Loucy (cell line): Measurements from ENCODE around the gene ARHGAP15.

ENCODE experiments used
- H2AFZ ChIP-seq: fragments of 200-600 bp; sonication (generic); 2 replicates; pipeline ENCODE4 v1.6.0; 2016; ENCODE audit warnings: antibody characterized with exemption, mild to moderate bottlenecking, low read length, moderate library complexity
- H3F3A ChIP-seq: fragments of 200-600 bp; 2 replicates; pipeline ENCODE4 v1.6.0; 2016; ENCODE audit warnings: antibody characterized with exemption, low read depth, mild to moderate bottlenecking
- H3K27me3 ChIP-seq: fragments of 200-600 bp; sonication (generic); 2 replicates; pipeline ENCODE4 v1.6.1; 2014; ENCODE audit warnings: low read length, mild to moderate bottlenecking; ENCODE audit not compliant: insufficient read depth, poor library complexity, severe bottlenecking
- H3K36me3 ChIP-seq: fragments of 200-600 bp; sonication (generic); 2 replicates; pipeline ENCODE4 v1.6.1; 2016; ENCODE audit warnings: low read length; ENCODE audit not compliant: insufficient read depth
- H3K4me1 ChIP-seq: fragments of 200-600 bp; sonication (generic); 2 replicates; pipeline ENCODE4 v1.5.1; 2014; ENCODE audit warnings: low read length, mild to moderate bottlenecking; ENCODE audit not compliant: insufficient read depth, poor library complexity, severe bottlenecking
- H3K4me2 ChIP-seq: fragments of 200-600 bp; sonication (generic); 2 replicates; pipeline ENCODE4 v1.6.0; 2014; ENCODE audit warnings: antibody characterized with exemption, low read length, low read depth, mild to moderate bottlenecking; ENCODE audit not compliant: poor library complexity, severe bottlenecking
- H3K4me3 ChIP-seq: fragments of 200-600 bp; sonication (generic); 2 replicates; pipeline ENCODE4 v1.5.1; 2014; ENCODE audit warnings: low read length, mild to moderate bottlenecking, mixed read lengths; ENCODE audit not compliant: poor library complexity, severe bottlenecking
- H3K79me2 ChIP-seq: fragments of 200-600 bp; sonication (generic); 2 replicates; pipeline ENCODE4 v1.6.1; 2014; ENCODE audit warnings: low read length; ENCODE audit not compliant: insufficient read depth
- H3K9ac ChIP-seq: fragments of 200-600 bp; sonication (generic); 2 replicates; pipeline ENCODE4 v1.6.0; 2014; ENCODE audit warnings: mild to moderate bottlenecking, low read depth, low read length, moderate library complexity; ENCODE audit not compliant: poor library complexity, severe bottlenecking
- H3K9me2 ChIP-seq: fragments of 200-600 bp; sonication (generic); replicated peaks from 2 replicates; pipeline ENCODE4 v1.6.1; 2016; ENCODE audit warnings: low read depth, low read length, mixed read lengths
- H3K9me3 ChIP-seq: fragments of 200-600 bp; sonication (generic); 2 replicates; pipeline ENCODE4 v1.6.1; 2014; ENCODE audit warnings: mild to moderate bottlenecking, antibody characterized with exemption, low read length, low read depth; ENCODE audit not compliant: insufficient read depth
- H4K20me1 ChIP-seq: fragments of 200-600 bp; sonication (generic); 2 replicates; pipeline ENCODE4 v1.6.0; 2014; ENCODE audit warnings: antibody characterized with exemption, low read length, mild to moderate bottlenecking; ENCODE audit not compliant: insufficient read depth, poor library complexity, severe bottlenecking
- EZH2phosphoT487 ChIP-seq: fragments of 200-600 bp; IDR thresholded peaks from 2 replicates; pipeline ENCODE4 v1.6.1; 2018; ENCODE audit warnings: antibody characterized with exemption, mild to moderate bottlenecking, moderate library complexity, borderline replicate concordance
- TF ChIP-seq, protein P1 (sequence below): fragments of 200-600 bp; sonication (generic); conservative IDR thresholded peaks from 2 replicates; pipeline ENCODE4 v1.5.1; 2014; ENCODE audit warnings: mild to moderate bottlenecking, antibody characterized with exemption, low read length

The ARHGAP15 gene

DNA sequence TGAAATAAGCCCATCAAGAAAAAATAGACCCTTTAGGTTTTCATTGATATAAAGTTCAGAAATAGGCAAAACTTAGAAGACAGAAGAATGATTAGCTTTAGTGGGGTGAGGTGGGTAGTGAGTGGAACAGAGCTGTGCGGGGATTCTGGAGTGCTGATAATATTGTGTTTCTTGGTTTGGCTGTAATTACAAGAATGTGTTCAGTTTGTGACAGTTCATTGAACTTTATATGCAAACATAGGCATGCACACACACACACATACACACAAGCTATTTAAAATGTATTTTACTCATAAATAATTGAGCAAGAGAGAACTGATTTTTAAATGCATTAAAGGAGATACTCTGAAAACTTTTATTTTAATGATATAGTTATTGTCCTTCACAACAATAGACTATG is 17.1 kb downstream of the ARHGAP15 start:
- Histone ChIP-seq H3K4me1 (peaks cover 64% of the 10 kb centered on the region), H2AFZ (no peak overlapping the region), H3F3A (no peaks in the 10 kb centered on the region), H4K20me1 (peaks cover 99% of the 10 kb centered on the region), H3K9me2 (no peaks in the 10 kb centered on the region), H3K79me2 (peaks cover 100% of the 10 kb centered on the region), H3K9me3 (no peaks in the 10 kb centered on the region), H3K4me2 (no peak overlapping the region), H3K9ac (no peak overlapping the region), H3K4me3 (no peak overlapping the region), H3K27me3 (no peaks in the 10 kb centered on the region), H3K36me3 (no peaks in the 10 kb centered on the region)
- TF ChIP-seq, protein P1, sequence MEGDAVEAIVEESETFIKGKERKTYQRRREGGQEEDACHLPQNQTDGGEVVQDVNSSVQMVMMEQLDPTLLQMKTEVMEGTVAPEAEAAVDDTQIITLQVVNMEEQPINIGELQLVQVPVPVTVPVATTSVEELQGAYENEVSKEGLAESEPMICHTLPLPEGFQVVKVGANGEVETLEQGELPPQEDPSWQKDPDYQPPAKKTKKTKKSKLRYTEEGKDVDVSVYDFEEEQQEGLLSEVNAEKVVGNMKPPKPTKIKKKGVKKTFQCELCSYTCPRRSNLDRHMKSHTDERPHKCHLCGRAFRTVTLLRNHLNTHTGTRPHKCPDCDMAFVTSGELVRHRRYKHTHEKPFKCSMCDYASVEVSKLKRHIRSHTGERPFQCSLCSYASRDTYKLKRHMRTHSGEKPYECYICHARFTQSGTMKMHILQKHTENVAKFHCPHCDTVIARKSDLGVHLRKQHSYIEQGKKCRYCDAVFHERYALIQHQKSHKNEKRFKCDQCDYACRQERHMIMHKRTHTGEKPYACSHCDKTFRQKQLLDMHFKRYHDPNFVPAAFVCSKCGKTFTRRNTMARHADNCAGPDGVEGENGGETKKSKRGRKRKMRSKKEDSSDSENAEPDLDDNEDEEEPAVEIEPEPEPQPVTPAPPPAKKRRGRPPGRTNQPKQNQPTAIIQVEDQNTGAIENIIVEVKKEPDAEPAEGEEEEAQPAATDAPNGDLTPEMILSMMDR = no peak
- no peak for TF ChIP-seq EZH2phosphoT487

DNA sequence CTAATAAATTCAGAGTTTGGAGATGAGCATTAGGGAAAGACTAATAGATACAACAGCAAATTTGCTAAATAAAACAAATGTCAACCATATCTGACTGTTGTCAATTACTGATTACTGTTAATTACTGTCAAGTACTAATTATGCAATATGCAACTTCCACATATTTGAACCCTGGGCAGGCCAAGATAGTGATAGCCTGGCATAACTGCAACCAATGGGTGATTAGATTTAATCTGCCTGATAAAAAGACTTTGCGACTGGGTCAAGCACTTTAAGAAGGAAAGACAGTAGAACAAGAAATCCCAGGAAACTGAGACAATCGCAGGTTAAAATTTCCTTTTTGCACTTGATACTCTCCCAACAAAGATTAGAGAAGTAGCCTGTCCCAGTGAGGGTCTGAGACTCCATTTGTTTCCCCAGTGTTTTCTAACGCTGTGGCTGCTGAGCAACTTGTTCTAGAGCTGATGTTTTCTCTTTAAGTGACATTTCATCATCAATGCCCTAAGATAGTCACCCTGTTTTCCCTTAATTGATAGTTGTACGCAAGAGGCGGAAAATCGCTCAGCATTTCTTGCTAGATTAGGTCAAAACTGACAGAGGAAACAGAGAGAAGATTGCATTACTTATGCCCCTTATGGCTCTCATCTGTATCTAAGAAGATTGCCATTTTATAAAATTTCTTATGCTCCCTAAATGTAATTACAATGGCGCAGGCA is 17.8 kb downstream of the ARHGAP15 start:
- Histone ChIP-seq H3K79me2 (peaks cover 100% of the 10 kb centered on the region), H2AFZ (no peak overlapping the region), H3F3A (no peaks in the 10 kb centered on the region), H4K20me1 (peaks cover 99% of the 10 kb centered on the region), H3K4me3 (no peak overlapping the region), H3K36me3 (no peaks in the 10 kb centered on the region), H3K4me2 (peak overlapping the region; percentile 20), H3K4me1 (peaks cover 68% of the 10 kb centered on the region), H3K27me3 (no peaks in the 10 kb centered on the region), H3K9me3 (no peaks in the 10 kb centered on the region), H3K9ac (no peak overlapping the region), H3K9me2 (no peaks in the 10 kb centered on the region)
- TF ChIP-seq, protein P1 = no peak
- TF ChIP-seq EZH2phosphoT487 = no peak

DNA sequence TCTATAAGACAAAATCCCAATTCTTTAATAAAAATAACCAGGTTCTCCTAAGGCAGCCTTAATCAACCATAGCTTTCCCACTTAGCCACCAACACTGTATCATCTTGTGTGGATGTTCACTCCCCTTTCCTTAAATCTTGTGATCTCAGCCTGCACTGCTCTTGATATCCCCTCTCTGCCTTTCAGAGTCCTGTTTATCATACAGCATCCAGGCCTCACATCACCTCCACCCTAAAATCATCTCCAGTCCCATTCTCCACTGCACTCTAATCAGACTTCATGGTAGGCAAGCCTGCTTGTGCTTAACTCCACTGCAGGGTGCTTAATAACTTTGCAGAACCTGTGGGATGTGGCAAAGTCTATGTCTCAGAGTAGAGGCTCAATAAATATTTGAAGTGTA is 18.8 kb downstream of the ARHGAP15 start:
- Histone ChIP-seq H3K79me2 (peaks cover 100% of the 10 kb centered on the region), H3F3A (no peaks in the 10 kb centered on the region), H3K4me3 (no peak overlapping the region), H3K4me1 (peaks cover 68% of the 10 kb centered on the region), H3K9ac (no peak overlapping the region), H3K9me3 (no peaks in the 10 kb centered on the region), H3K36me3 (no peaks in the 10 kb centered on the region), H3K9me2 (no peaks in the 10 kb centered on the region), H3K27me3 (no peaks in the 10 kb centered on the region), H4K20me1 (peaks cover 99% of the 10 kb centered on the region), H2AFZ (no peak overlapping the region), H3K4me2 (peak overlapping the region; percentile 23)
- TF ChIP-seq EZH2phosphoT487 = no peak
- TF ChIP-seq, protein P1 = no peak
